PC-3 (cell line): Measurements from ENCODE around the gene KIFC1.

Experiments
- EZH2 ChIP-seq: fragments of 300-600 bp; sonication (generic); IDR thresholded peaks from one replicate; pipeline ENCODE4 v1.6.1; 2017; ENCODE audit warnings: antibody characterized with exemption, mild to moderate bottlenecking, low read length; ENCODE audit not compliant: unreplicated experiment
- EZH2phosphoT487 ChIP-seq: fragments of 300-600 bp; sonication (generic); IDR thresholded peaks from 2 replicates; pipeline ENCODE4 v1.6.1; 2018; ENCODE audit warnings: mild to moderate bottlenecking, antibody characterized with exemption, low read length, borderline replicate concordance
- TF ChIP-seq, protein P1 (sequence below): fragments of 300-600 bp; sonication (generic); conservative IDR thresholded peaks from 2 replicates; pipeline ENCODE4 v1.5.1; 2017; ENCODE audit warnings: antibody characterized with exemption, low read depth, mild to moderate bottlenecking, low read length

DNA sequence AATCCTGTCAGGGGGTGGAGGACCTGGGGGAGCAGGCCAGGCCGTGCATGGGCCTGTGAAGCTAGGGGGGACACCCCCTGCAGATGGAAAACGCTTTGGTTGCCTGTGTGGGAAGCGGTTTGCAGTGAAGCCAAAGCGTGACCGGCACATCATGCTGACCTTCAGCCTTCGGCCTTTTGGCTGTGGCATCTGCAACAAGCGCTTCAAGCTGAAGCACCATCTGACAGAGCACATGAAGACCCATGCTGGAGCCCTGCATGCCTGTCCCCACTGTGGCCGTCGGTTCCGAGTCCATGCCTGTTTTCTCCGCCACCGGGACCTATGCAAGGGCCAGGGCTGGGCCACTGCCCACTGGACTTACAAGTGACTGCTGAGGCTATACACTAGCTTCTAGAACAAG, 64.5 kb downstream of the KIFC1 start:
- TF ChIP-seq, protein P1, sequence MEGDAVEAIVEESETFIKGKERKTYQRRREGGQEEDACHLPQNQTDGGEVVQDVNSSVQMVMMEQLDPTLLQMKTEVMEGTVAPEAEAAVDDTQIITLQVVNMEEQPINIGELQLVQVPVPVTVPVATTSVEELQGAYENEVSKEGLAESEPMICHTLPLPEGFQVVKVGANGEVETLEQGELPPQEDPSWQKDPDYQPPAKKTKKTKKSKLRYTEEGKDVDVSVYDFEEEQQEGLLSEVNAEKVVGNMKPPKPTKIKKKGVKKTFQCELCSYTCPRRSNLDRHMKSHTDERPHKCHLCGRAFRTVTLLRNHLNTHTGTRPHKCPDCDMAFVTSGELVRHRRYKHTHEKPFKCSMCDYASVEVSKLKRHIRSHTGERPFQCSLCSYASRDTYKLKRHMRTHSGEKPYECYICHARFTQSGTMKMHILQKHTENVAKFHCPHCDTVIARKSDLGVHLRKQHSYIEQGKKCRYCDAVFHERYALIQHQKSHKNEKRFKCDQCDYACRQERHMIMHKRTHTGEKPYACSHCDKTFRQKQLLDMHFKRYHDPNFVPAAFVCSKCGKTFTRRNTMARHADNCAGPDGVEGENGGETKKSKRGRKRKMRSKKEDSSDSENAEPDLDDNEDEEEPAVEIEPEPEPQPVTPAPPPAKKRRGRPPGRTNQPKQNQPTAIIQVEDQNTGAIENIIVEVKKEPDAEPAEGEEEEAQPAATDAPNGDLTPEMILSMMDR, result no peak
- TF ChIP-seq EZH2 (no peak), EZH2phosphoT487 (no peak)
